Ishikawa (cell line): ENCODE measurements around the gene CCDC73.

Experiments
- EP300 ChIP-seq: IDR thresholded peaks from 2 replicates; pipeline ENCODE4 v1.6.1; 2012; ENCODE audit warnings: borderline replicate concordance
- TF ChIP-seq, protein P1 (sequence below): IDR thresholded peaks from 2 replicates; pipeline ENCODE4 v1.6.1; 2012

DNA sequence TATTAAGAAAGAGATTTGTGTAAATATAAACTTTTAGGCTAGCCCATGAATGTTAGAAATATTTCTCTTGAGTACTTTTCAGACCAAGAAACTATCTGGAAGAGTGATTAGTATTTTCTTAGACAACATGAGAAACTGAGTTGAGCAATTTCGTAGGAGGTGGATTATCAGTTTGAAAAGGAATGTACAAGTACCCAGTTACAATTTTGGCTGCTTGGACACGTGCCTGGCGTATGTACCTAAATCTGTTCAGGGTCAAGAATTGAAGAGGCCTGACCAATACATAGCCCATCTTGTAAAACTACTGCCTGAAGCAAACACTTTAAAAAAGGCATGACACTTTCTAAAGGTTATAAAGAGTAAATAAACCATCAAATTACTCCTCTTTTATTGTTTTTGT, 71.1 kb downstream of the CCDC73 start:
- TF ChIP-seq, protein P1, sequence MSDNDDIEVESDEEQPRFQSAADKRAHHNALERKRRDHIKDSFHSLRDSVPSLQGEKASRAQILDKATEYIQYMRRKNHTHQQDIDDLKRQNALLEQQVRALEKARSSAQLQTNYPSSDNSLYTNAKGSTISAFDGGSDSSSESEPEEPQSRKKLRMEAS: no peak
- TF ChIP-seq EP300: no peak
